Nephron (organoid): ENCODE data around the gene ASPHD1.

Experiments used
- H3K27ac Mint-ChIP-seq, 3 experiments: 2 replicates each; pipeline ENCODE4 v1.8.0; 2020; ENCODE audit warnings: mixed read lengths in 3 of 3, mild to moderate bottlenecking in 2 of 3, moderate library complexity in 1 of 3
- H3K27me3 Mint-ChIP-seq: 2 replicates; pipeline ENCODE4 v1.8.0; 2021; ENCODE audit warnings: low read depth, mild to moderate bottlenecking, moderate library complexity, mixed read lengths
- H3K36me3 Mint-ChIP-seq: 2 replicates; pipeline ENCODE4 v1.8.0; 2020; ENCODE audit warnings: low read depth, mixed read lengths
- H3K4me1 Mint-ChIP-seq: 2 replicates; pipeline ENCODE4 v1.8.0; 2020; ENCODE audit warnings: mixed read lengths
- H3K4me3 Mint-ChIP-seq, 3 experiments: 2 replicates each; pipeline ENCODE4 v1.8.0; 2020; ENCODE audit warnings: mild to moderate bottlenecking in 3 of 3, mixed read lengths in 3 of 3, moderate library complexity in 2 of 3
- H3K9me3 Mint-ChIP-seq: 2 replicates; pipeline ENCODE4 v1.8.0; 2020; ENCODE audit warnings: mixed read lengths
- CTCF ChIP-seq, 3 experiments: fragments of 200-600 bp; sonication (generic); IDR thresholded peaks; one replicate each; pipeline ENCODE4 v1.5.0; 2021; ENCODE audit warnings: antibody characterized with exemption in 3 of 3; ENCODE audit not compliant: unreplicated experiment in 3 of 3

Gene ASPHD1

GRCh38 chr16:29875206-29875605, 25.1 kb upstream of the ASPHD1 start:
- Mint-ChIP-seq H3K9me3 (no peaks in the 10 kb centered on the region), H3K36me3 (peaks cover 5% of the 10 kb centered on the region), H3K4me1 (no peaks in the 10 kb centered on the region), H3K4me3 (no peak overlapping the region), H3K27ac (no peak overlapping the region), H3K27me3 (peaks cover 58% of the 10 kb centered on the region)
- TF ChIP-seq CTCF (IDR thresholded peaks at IDR 0.05; ENCODE audit: unreplicated experiment in 3 of 3), result no peak

- peak overlapping the region in 1 of 3 experiments; percentile 42 for H3K4me3 Mint-ChIP-seq
- peaks cover 62% of the 10 kb centered on the region for H3K27me3 Mint-ChIP-seq
- no peak for TF ChIP-seq CTCF (IDR thresholded peaks at IDR 0.05; ENCODE audit: unreplicated experiment in 3 of 3)
- peaks cover 5% of the 10 kb centered on the region for H3K36me3 Mint-ChIP-seq
- no peaks in the 10 kb centered on the region for H3K9me3 Mint-ChIP-seq
- no peaks in the 10 kb centered on the region for H3K4me1 Mint-ChIP-seq
- no peak overlapping the region for H3K27ac Mint-ChIP-seq
Observed at GRCh38 chr16:29876217-29876593, 24.1 kb upstream of the ASPHD1 start.

DNA sequence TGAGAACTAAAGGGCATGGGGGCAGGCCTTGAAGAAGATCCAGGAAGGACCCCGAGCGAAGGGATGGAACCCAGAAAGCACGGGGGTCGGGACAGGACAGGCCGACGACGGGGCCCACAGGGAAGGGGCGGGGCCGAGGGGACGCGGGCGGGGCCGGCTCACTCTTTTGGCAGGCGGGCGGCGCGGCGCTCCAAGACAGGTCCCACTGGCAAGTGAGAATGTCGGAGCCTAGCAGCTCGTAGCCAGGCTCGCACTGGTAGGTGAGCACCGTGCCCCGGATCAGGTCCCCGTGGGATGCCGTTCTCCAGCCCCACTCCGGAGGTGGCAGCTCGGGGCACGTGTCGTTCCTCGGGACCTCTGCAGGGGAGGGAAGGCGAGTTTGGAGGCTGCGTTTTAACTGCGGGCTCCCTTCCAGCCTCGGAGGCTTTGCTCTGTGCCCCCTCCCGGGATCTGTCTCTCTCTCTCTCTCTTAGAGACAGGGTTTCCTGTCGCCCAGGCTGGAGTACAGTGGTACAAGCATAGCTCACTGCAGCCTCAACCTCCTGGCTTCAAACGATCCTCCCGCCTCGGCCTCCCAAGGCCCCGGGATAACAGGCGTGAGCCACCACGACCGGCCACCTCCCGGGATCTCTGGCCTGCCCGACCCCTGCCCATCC, 23.6 kb upstream of the ASPHD1 start:
- no peak overlapping the region for H3K27ac Mint-ChIP-seq
- H3K4me3 Mint-ChIP-seq, result peak overlapping the region in 1 of 3 experiments; percentile 42
- H3K9me3 Mint-ChIP-seq, result no peaks in the 10 kb centered on the region
- no peaks in the 10 kb centered on the region for H3K4me1 Mint-ChIP-seq
- H3K36me3 Mint-ChIP-seq, result peaks cover 5% of the 10 kb centered on the region
- no peak for TF ChIP-seq CTCF (IDR thresholded peaks at IDR 0.05; ENCODE audit: unreplicated experiment in 3 of 3)
- peaks cover 58% of the 10 kb centered on the region for H3K27me3 Mint-ChIP-seq

- H3K27ac Mint-ChIP-seq, result no peak overlapping the region
- H3K4me1 Mint-ChIP-seq, result no peaks in the 10 kb centered on the region
- no peak for TF ChIP-seq CTCF (IDR thresholded peaks at IDR 0.05; ENCODE audit: unreplicated experiment in 3 of 3)
- H3K4me3 Mint-ChIP-seq, result peak overlapping the region in 2 of 3 experiments; percentile 4 to 64
- no peaks in the 10 kb centered on the region for H3K9me3 Mint-ChIP-seq
- peaks cover 5% of the 10 kb centered on the region for H3K36me3 Mint-ChIP-seq
- peaks cover 54% of the 10 kb centered on the region for H3K27me3 Mint-ChIP-seq
Observed at GRCh38 chr16:29877266-29877961, 22.9 kb upstream of the ASPHD1 start.

GRCh38 chr16:29878172-29878571, 22.1 kb upstream of the ASPHD1 start:
- Mint-ChIP-seq H3K4me3 (no peak overlapping the region), H3K27ac (no peak overlapping the region), H3K9me3 (no peaks in the 10 kb centered on the region), H3K4me1 (no peaks in the 10 kb centered on the region), H3K36me3 (peaks cover 5% of the 10 kb centered on the region), H3K27me3 (peaks cover 54% of the 10 kb centered on the region)
- TF ChIP-seq CTCF (IDR thresholded peaks at IDR 0.05; ENCODE audit: unreplicated experiment in 3 of 3), result no peak

DNA sequence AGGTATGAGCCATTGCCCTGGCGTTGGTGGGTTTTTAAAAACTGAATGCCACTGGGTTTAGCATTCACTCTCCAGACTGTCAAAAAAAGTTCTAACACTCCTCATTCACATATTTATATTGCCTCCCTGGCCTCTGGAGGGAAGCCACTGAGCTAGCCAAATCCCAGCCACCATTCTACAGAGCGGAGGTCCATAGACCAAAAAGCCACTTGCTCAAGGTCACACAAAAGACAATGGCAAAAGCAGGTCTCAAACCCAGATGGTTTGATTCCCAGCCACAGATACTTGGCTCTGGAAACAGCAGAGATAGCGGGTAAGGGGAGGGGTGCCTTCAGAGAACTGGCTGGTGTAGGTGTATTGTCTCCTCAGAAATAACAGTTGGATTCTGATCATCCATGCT, 19.2 kb upstream of the ASPHD1 start:
- H3K4me1 Mint-ChIP-seq, result no peaks in the 10 kb centered on the region
- H3K27ac Mint-ChIP-seq, result no peak overlapping the region
- H3K27me3 Mint-ChIP-seq, result peaks cover 38% of the 10 kb centered on the region
- H3K4me3 Mint-ChIP-seq, result no peak overlapping the region
- peaks cover 8% of the 10 kb centered on the region for H3K36me3 Mint-ChIP-seq
- TF ChIP-seq CTCF (IDR thresholded peaks at IDR 0.05; ENCODE audit: unreplicated experiment in 3 of 3), result no peak
- H3K9me3 Mint-ChIP-seq, result no peaks in the 10 kb centered on the region
